Globus pallidus (tissue), 1 donor: ENCODE results near the gene TFAP2A.

Experiments
- DNase-seq: peaks from one replicate; pipeline ENCODE4 v3.0.0-alpha.2; 2015; ENCODE audit warnings: low spot score

TFAP2A gene

GRCh38 chr6:10425975-10426780, 11.3 kb upstream of the TFAP2A start:
- no peak for DNase-seq

- DNase-seq = no peak
These were observed 10.5 kb upstream of the TFAP2A start for GRCh38 chr6:10425176-10425974.

- DNase-seq = no peak
These were observed 9.2 kb upstream of the TFAP2A start for GRCh38 chr6:10424040-10424439.

GRCh38 chr6:10422737-10423034, 7.8 kb upstream of the TFAP2A start:
- DNase-seq = no peak

GRCh38 chr6:10421921-10422736, 7.3 kb upstream of the TFAP2A start:
- DNase-seq = no peak

- no peak for DNase-seq
These were observed 6.5 kb upstream of the TFAP2A start for GRCh38 chr6:10421158-10421920.

GRCh38 chr6:10420546-10421157, 5.8 kb upstream of the TFAP2A start:
- no peak for DNase-seq

- no peak for DNase-seq
These were observed 5.1 kb upstream of the TFAP2A start for GRCh38 chr6:10419749-10420545.

GRCh38 chr6:10418862-10419748, 4.2 kb upstream of the TFAP2A start:
- DNase-seq = no peak

GRCh38 chr6:10418361-10418861, 3.5 kb upstream of the TFAP2A start:
- DNase-seq = no peak

- no peak for DNase-seq
These were observed 2.8 kb upstream of the TFAP2A start for GRCh38 chr6:10417681-10418104.

- DNase-seq = no peak
These were observed 2.2 kb upstream of the TFAP2A start for GRCh38 chr6:10416863-10417641.

- DNase-seq = no peak
These were observed 1.6 kb upstream of the TFAP2A start for GRCh38 chr6:10416516-10416862.

GRCh38 chr6:10415617-10416480, 975 bp upstream of the TFAP2A start:
- no peak for DNase-seq

GRCh38 chr6:10413850-10414738, 780 bp downstream of the TFAP2A start:
- no peak for DNase-seq

GRCh38 chr6:10413262-10413849, 1.5 kb downstream of the TFAP2A start:
- no peak for DNase-seq
